Measurements from ENCODE around the gene NR4A1. TPM values are rescaled to one million over a fixed set of nuclear protein-coding genes. Genes with fewer than 3 reads are reported as not detected.

The NR4A1 gene
- total RNA-seq, 1 experiment from 2014 or later, result 90.7 TPM

DNA sequence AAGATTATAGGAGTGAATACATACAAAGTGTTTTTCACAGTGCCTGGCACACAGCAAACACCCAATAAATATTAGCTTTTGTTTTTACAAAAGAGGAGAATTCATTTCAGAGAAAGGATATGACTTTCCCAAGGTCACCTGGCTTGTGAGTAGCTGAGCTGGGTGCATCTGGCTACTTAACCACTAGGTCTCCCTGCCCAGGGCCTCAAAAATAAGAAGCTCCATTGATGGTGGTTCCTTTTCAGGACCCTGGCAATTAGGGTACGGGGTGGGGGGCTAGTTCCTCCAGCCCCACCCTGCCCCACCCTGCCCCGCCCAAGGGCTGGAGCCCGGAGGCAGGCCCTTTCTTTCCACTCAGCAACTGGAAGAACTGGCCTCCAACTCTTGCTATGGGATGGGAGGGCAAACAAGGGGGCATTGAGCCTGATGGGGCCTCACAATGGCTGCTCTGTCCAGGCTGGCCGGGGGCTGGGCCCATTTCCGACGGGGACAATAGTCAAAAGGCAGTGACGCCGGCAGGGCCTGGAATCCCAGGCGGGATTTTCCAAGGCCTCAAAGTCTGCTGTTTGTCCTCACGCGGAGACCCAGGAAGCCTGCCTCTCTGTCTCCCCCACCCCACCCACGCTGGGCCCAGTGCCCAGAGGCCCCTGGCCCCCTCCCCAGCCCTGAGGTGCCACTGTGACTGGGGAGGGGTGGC lies 10.4 kb downstream of the NR4A1 start:
- Histone ChIP-seq H3K9ac (ENCODE audit: low read length) (no peak overlapping the region), H3K9me2 (replicated peaks; ENCODE audit: low read length) (no peaks in the 10 kb centered on the region), H4K20me1 (ENCODE audit: low read length) (no peaks in the 10 kb centered on the region), H3K27me3 (ENCODE audit: low read length) (no peaks in the 10 kb centered on the region), H3K4me1 (ENCODE audit: insufficient read depth, low read length) (no peaks in the 10 kb centered on the region), H3F3A (ENCODE audit: low read length, unreplicated experiment) (no peaks in the 10 kb centered on the region), H3K27ac (ENCODE audit: low read length) (no peak overlapping the region), H3K4me2 (ENCODE audit: low read length) (no peak overlapping the region), H3K9me3 (ENCODE audit: low read length) (no peaks in the 10 kb centered on the region), H3K4me3 (ENCODE audit: low read length) (no peak overlapping the region), H3K36me3 (ENCODE audit: low read depth, low read length) (peaks cover 8% of the 10 kb centered on the region; the same call in 1 of the 2 replicates), H3K79me2 (ENCODE audit: low read length) (no peaks in the 10 kb centered on the region), H2AFZ (ENCODE audit: low read length) (no peak overlapping the region)
- DNase-seq (no peak), ATAC-seq (no peak)
- CTCF ChIA-PET, result no interaction called here
- TF ChIP-seq, protein P1, sequence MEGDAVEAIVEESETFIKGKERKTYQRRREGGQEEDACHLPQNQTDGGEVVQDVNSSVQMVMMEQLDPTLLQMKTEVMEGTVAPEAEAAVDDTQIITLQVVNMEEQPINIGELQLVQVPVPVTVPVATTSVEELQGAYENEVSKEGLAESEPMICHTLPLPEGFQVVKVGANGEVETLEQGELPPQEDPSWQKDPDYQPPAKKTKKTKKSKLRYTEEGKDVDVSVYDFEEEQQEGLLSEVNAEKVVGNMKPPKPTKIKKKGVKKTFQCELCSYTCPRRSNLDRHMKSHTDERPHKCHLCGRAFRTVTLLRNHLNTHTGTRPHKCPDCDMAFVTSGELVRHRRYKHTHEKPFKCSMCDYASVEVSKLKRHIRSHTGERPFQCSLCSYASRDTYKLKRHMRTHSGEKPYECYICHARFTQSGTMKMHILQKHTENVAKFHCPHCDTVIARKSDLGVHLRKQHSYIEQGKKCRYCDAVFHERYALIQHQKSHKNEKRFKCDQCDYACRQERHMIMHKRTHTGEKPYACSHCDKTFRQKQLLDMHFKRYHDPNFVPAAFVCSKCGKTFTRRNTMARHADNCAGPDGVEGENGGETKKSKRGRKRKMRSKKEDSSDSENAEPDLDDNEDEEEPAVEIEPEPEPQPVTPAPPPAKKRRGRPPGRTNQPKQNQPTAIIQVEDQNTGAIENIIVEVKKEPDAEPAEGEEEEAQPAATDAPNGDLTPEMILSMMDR (conservative IDR thresholded peaks at IDR 0.05; ENCODE audit: low read depth, low read length), result no peak
- no peak for TF ChIP-seq EZH2 (IDR thresholded peaks at IDR 0.05; ENCODE audit: low read length, unreplicated experiment)
- TF ChIP-seq EZH2phosphoT487 (IDR thresholded peaks at IDR 0.05; ENCODE audit: borderline replicate concordance, low read length), result no peak
- POLR2A ChIA-PET (ENCODE audit: unreplicated experiment), result interaction anchor here (0.6 kb wide), 1 partner anchor 23 kb away, joined by 3 read pairs; no protein-coding TSS in a partner anchor
- intact Hi-C loops (cut with micrococcal nuclease), result no loop called here
- BruUV-seq (replicated peaks), result no TSS peak

DNA sequence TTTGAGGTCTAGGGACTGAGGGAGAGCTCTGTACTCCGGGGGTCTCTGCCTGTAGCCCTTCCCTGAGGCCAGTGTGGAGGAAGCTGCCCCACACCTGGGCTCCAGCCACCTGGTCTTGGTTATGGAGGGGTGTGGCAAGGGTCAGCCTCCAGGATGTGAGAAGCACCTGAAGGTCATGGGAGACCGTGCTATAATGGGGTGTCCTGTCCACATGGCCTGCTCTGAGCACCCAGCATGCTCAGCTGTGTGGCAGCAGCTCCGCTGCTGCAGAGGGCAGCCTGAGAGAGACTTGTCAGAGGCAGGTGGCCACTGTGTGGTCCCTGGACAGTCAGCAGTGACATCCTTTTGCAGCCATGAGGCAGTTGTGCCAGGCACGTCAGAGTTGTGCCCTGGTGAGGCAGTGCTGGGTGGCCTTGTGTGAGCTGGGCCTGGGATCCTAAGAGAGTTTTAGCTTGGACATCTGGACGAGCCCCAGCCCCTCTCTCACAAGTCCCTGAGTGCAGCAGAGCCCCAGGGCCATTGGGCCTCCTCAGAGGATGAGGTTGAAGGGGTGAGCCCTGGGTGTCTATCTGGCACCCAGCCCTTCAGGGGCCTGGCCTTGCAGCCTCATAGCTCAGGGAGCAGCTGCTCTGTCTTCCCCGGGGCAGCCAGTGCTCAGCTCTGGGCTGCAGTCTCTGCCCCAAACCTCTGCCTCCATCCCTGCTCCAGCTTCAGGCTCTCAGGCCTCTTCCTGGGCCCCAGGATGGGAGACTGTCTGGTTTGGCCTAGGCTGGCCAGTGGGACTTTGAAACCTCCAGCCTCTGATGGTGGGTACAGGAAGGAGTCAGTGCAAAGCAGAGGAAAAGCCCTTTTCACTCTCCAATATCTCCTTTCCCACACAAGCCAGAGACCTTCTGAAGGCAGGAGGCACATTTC lies 11.2 kb downstream of the NR4A1 start:
- ChIA-PET CTCF (no interaction called here), POLR2A (ENCODE audit: unreplicated experiment) (no interaction called here)
- Histone ChIP-seq H4K20me1 (ENCODE audit: low read length) (no peaks in the 10 kb centered on the region), H3K9me2 (replicated peaks; ENCODE audit: low read length) (no peaks in the 10 kb centered on the region), H3F3A (ENCODE audit: low read length, unreplicated experiment) (no peaks in the 10 kb centered on the region), H3K4me2 (ENCODE audit: low read length) (no peak overlapping the region), H3K9ac (ENCODE audit: low read length) (no peak overlapping the region), H3K36me3 (ENCODE audit: low read depth, low read length) (peaks cover 5% of the 10 kb centered on the region; the same call in 1 of the 2 replicates), H3K79me2 (ENCODE audit: low read length) (no peaks in the 10 kb centered on the region), H3K4me3 (ENCODE audit: low read length) (no peak overlapping the region), H3K27me3 (ENCODE audit: low read length) (no peaks in the 10 kb centered on the region), H3K4me1 (ENCODE audit: insufficient read depth, low read length) (no peaks in the 10 kb centered on the region), H2AFZ (ENCODE audit: low read length) (no peak overlapping the region), H3K9me3 (ENCODE audit: low read length) (no peaks in the 10 kb centered on the region), H3K27ac (ENCODE audit: low read length) (no peak overlapping the region)
- DNase-seq (no peak), ATAC-seq (no peak)
- intact Hi-C loops (cut with micrococcal nuclease), result no loop called here
- no peak for TF ChIP-seq EZH2 (IDR thresholded peaks at IDR 0.05; ENCODE audit: low read length, unreplicated experiment)
- TF ChIP-seq, protein P1 (conservative IDR thresholded peaks at IDR 0.05; ENCODE audit: low read depth, low read length), result no peak
- TF ChIP-seq EZH2phosphoT487 (IDR thresholded peaks at IDR 0.05; ENCODE audit: borderline replicate concordance, low read length), result no peak
- no TSS peak for BruUV-seq (replicated peaks)
